CD4-positive, alpha-beta T cell treated with Interleukin-6 at 100 ng/mL for 8 hours (primary cell): ENCODE data around the gene KPNA3.
"Not testable (repeated sequence)": the region's sequence is repeated elsewhere in the genome, so short reads cannot be mapped to it uniquely, and the experiment has no call there.

Experiments
- DNase-seq: peaks from one replicate; pipeline ENCODE4 v3.0.0-alpha.2; 2020; ENCODE audit warnings: mixed read lengths, low spot score

Gene KPNA3

GRCh38 chr13:49792550-49793324 lies at the start of gene KPNA3:
KPNA3 (minus strand) TSS chr13:49792682; CDS start chr13:49792506, 176 bp downstream.
- peak; percentile 96 for DNase-seq

GRCh38 chr13:49841964-49842363 lies 49.5 kb upstream of the KPNA3 start:
- no peak for DNase-seq

- DNase-seq = no peak
Observed at GRCh38 chr13:49840675-49841074, 48.2 kb upstream of the KPNA3 start.

- DNase-seq = no peak
Observed at GRCh38 chr13:49840266-49840665, 47.8 kb upstream of the KPNA3 start.

- DNase-seq = no peak
Observed at GRCh38 chr13:49838989-49839388, 46.5 kb upstream of the KPNA3 start.

- no peak for DNase-seq
Observed at GRCh38 chr13:49836516-49836915, 44.0 kb upstream of the KPNA3 start.

- DNase-seq = no peak
Observed at GRCh38 chr13:49833402-49833801, 40.9 kb upstream of the KPNA3 start.

- DNase-seq = no peak
Observed at GRCh38 chr13:49831455-49831854, 39.0 kb upstream of the KPNA3 start.

GRCh38 chr13:49830721-49831120 lies 38.2 kb upstream of the KPNA3 start:
- DNase-seq = no peak

GRCh38 chr13:49829715-49830114 lies 37.2 kb upstream of the KPNA3 start:
- DNase-seq = no peak

- no peak for DNase-seq
Observed at GRCh38 chr13:49828453-49828852, 36.0 kb upstream of the KPNA3 start.

- no peak for DNase-seq
Observed at GRCh38 chr13:49827891-49828290, 35.4 kb upstream of the KPNA3 start.

- no peak for DNase-seq
Observed at GRCh38 chr13:49827336-49827735, 34.9 kb upstream of the KPNA3 start.

- no peak for DNase-seq
Observed at GRCh38 chr13:49821216-49822009, 28.9 kb upstream of the KPNA3 start.

GRCh38 chr13:49820591-49821215 lies 28.2 kb upstream of the KPNA3 start:
- DNase-seq = no peak

GRCh38 chr13:49816047-49816446 lies 23.6 kb upstream of the KPNA3 start:
- DNase-seq = not testable (repeated sequence)

- DNase-seq = no peak
Observed at GRCh38 chr13:49814551-49815270, 22.2 kb upstream of the KPNA3 start.

- no peak for DNase-seq
Observed at GRCh38 chr13:49812812-49813211, 20.3 kb upstream of the KPNA3 start.

GRCh38 chr13:49811527-49811908 lies 19.0 kb upstream of the KPNA3 start:
- DNase-seq = no peak

GRCh38 chr13:49810567-49811526 lies 18.4 kb upstream of the KPNA3 start:
- DNase-seq = no peak

GRCh38 chr13:49807681-49808080 lies 15.2 kb upstream of the KPNA3 start:
- no peak for DNase-seq
